ENCODE results near the gene GALC. TPM values are rescaled to one million over a fixed set of nuclear protein-coding genes. Genes with fewer than 3 reads are reported as not detected.

GALC gene
- total RNA-seq, 1 donor: 19.9 TPM

DNA sequence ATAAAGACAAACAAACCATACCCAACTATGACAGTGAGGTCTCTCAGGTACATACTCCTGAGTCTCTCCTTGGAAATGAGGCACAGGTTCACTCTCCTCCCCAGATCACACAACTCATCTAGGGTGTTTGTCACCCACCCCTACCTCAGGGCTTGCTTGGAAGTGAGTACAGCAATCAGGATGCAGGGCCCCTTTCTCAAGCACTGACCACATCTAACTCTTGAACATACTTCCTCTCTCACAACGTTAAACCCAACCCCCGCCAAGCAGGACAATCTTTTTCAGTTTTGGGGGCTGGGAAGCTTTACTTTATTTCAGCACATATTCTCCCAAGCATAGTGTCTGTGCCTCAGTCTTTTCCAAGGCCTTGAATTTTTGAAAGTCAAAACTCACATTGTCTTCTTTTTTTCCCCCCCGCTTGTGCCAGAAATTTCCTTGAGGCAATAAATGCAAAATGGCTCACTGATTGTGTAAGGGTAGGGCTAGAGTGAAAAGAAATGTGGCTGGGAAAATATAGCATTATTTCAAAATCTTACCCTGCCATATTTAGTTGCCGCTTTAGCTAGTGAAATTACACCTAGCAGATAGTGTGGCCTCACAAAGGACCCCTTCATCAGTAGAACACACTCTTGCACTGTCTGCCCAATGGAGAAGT, 9.6 kb upstream of the GALC start:
- no peak for DNase-seq (ENCODE audit: low read depth)
- no peak overlapping the region for H3K4me3 ChIP-seq (ENCODE audit: low read depth, low read length)
- no peak for TF ChIP-seq CTCF (IDR thresholded peaks at IDR 0.05; ENCODE audit: insufficient read depth, low read depth, low read length)

GRCh38 chr14:87999277-87999676, 6.3 kb upstream of the GALC start:
- H3K4me3 ChIP-seq (ENCODE audit: low read depth, low read length): no peak overlapping the region
- no peak for DNase-seq (ENCODE audit: low read depth)
- TF ChIP-seq CTCF (IDR thresholded peaks at IDR 0.05; ENCODE audit: insufficient read depth, low read depth, low read length): no peak

DNA sequence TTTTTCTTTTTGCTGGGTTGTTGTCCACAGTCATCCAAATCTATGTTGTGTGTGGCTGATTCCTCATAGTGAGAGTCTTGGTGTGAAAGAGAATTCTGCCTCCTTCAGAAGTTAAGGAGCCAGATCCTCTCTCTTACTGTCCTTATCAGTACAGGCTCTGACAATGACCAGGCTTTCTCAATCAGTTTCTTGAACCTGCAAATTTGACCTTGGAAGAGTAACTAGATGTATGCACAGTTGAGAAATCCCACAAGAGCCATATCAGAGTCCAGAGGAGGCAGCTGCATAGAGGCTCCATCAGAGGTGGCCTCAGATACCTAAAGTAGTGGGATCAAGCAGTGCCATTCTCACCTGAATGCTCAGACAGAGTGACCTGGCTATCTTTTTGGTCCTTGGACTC, 5.5 kb upstream of the GALC start:
- no peak for DNase-seq (ENCODE audit: low read depth)
- TF ChIP-seq CTCF (IDR thresholded peaks at IDR 0.05; ENCODE audit: insufficient read depth, low read depth, low read length): no peak
- no peak overlapping the region for H3K4me3 ChIP-seq (ENCODE audit: low read depth, low read length)

GRCh38 chr14:87996291-87996592, 3.3 kb upstream of the GALC start:
- peak; percentile 4 for DNase-seq (ENCODE audit: low read depth)
- H3K4me3 ChIP-seq (ENCODE audit: low read depth, low read length): no peak overlapping the region

DNA sequence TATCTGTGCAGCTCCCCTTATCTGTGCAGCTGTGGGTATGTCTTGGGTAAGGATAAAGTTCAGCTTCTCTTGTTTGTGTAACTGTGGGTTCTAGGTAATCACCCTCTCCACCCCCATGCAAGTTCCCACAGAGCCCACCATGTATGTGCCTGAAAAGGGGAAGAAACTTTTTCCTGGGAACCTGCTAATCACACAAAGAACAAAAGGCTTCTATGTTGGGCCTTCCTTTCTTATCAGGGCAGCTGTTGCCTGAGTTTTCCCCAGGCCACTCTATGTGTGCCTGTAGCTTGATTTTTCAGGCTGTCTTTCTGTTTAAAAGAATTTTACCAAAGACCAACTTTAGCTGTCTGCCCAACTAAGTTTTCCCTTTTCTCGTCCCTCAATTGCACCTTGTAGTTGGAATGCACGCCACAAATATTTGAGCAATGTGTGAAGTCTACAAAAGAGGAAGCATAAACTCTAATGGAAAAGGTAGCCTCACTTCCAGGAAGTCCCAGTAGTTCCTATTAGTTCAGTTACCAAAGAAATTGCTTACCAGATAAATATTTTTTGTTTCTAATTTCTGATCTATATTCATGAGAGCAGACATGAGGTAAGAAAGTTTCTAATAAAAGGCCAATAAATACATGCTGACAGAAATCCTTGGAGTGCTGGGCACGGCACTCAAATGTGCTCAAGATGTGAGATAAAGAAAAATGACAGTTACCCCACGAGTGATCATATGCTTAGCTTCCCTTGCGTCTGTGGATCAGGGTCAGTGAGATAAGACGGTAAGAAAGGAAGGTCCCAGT, 2.7 kb upstream of the GALC start:
- DNase-seq (ENCODE audit: low read depth): peak; percentile 40
- no peak for TF ChIP-seq CTCF (IDR thresholded peaks at IDR 0.05; ENCODE audit: insufficient read depth, low read depth, low read length)
- no peak overlapping the region for H3K4me3 ChIP-seq (ENCODE audit: low read depth, low read length)

More at GRCh38 chr14:87996291-87996592, 3.3 kb upstream of the GALC start:
- no peak for TF ChIP-seq CTCF (IDR thresholded peaks at IDR 0.05; ENCODE audit: insufficient read depth, low read depth, low read length)

DNA sequence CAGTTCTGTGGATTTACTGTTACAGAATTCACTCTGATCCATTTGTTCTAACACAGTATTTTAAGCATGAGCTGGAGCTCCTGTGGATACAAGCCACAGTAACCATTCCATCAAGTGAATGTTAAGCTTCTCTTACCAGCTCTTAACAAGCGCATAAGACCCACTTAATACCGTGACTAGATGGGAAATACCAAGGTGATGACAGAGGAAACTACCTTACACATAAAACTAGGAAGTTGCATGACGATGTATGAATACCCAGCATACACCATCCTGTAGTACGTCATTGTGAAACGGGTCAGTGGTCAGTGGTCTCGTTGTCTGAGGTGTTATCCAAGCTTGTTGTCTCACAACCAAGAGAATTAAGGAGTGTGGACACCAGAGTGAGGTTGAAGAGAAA, 2.0 kb upstream of the GALC start:
- DNase-seq (ENCODE audit: low read depth): peak; percentile 34

More for the DNA sequence above, 2.0 kb upstream of the GALC start:
- no peak for TF ChIP-seq CTCF (IDR thresholded peaks at IDR 0.05; ENCODE audit: insufficient read depth, low read depth, low read length)
- H3K4me3 ChIP-seq (ENCODE audit: low read depth, low read length): no peak overlapping the region

All from fibroblast of villous mesenchyme (primary cell).